HG02610 (cell line): ENCODE measurements around the gene FKBP6.
"Not testable (repeated sequence)": the region's sequence is repeated elsewhere in the genome, so short reads cannot be mapped to it uniquely, and the experiment has no call there.

Experiments used
- ATAC-seq: cut with Tn5 transposase; IDR thresholded peaks from one replicate; pipeline ENCODE4 v1.9.1; 2021; ENCODE audit warnings: mild to moderate bottlenecking, moderate library complexity; ENCODE audit not compliant: unreplicated experiment

FKBP6 gene

GRCh38 chr7:73387908-73388414 is 60.0 kb downstream of the FKBP6 start:
- ATAC-seq = no peak

GRCh38 chr7:73391396-73391795 is 63.4 kb downstream of the FKBP6 start:
- no peak for ATAC-seq

- no peak for ATAC-seq
These were observed 66.5 kb downstream of the FKBP6 start for GRCh38 chr7:73394422-73394821.

GRCh38 chr7:73395538-73396503 is 67.9 kb downstream of the FKBP6 start:
- no peak for ATAC-seq

- ATAC-seq = no peak
These were observed 69.7 kb downstream of the FKBP6 start for GRCh38 chr7:73397521-73398281.

- ATAC-seq = not testable (repeated sequence)
These were observed 71.5 kb downstream of the FKBP6 start for GRCh38 chr7:73399185-73400050.

GRCh38 chr7:73404860-73405259 is 76.9 kb downstream of the FKBP6 start:
- ATAC-seq = not testable (repeated sequence)
